GM12875 (cell line): ENCODE measurements around the gene ALOX12.

Experiments used
- H3K4me3 ChIP-seq: one replicate; pipeline ENCODE4 v1.5.1; 2011; ENCODE audit warnings: low read depth, low read length, control low read depth
- TF ChIP-seq, protein P1 (sequence below): IDR thresholded peaks from 2 replicates; pipeline ENCODE4 v1.5.1; 2011; ENCODE audit warnings: low read depth, mild to moderate bottlenecking, control low read depth, inconsistent platforms, low read length, moderate library complexity, borderline replicate concordance; ENCODE audit not compliant: insufficient read depth

The ALOX12 gene

GRCh38 chr17:7011415-7011814 lies 15.6 kb downstream of the ALOX12 start:
- TF ChIP-seq, protein P1, sequence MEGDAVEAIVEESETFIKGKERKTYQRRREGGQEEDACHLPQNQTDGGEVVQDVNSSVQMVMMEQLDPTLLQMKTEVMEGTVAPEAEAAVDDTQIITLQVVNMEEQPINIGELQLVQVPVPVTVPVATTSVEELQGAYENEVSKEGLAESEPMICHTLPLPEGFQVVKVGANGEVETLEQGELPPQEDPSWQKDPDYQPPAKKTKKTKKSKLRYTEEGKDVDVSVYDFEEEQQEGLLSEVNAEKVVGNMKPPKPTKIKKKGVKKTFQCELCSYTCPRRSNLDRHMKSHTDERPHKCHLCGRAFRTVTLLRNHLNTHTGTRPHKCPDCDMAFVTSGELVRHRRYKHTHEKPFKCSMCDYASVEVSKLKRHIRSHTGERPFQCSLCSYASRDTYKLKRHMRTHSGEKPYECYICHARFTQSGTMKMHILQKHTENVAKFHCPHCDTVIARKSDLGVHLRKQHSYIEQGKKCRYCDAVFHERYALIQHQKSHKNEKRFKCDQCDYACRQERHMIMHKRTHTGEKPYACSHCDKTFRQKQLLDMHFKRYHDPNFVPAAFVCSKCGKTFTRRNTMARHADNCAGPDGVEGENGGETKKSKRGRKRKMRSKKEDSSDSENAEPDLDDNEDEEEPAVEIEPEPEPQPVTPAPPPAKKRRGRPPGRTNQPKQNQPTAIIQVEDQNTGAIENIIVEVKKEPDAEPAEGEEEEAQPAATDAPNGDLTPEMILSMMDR: no peak
- H3K4me3 ChIP-seq: peak overlapping the region; percentile 78

GRCh38 chr17:7011942-7012254 lies 16.0 kb downstream of the ALOX12 start:
- TF ChIP-seq, protein P1: no peak
- H3K4me3 ChIP-seq: peak overlapping the region; percentile 78

- peak overlapping the region; percentile 78 for H3K4me3 ChIP-seq
- TF ChIP-seq, protein P1: peak; percentile 80
These were observed 18.6 kb downstream of the ALOX12 start for GRCh38 chr17:7014261-7014994.

GRCh38 chr17:7014995-7015958 lies 19.4 kb downstream of the ALOX12 start:
- peak overlapping the region; percentile 78 for H3K4me3 ChIP-seq
- TF ChIP-seq, protein P1: no peak

DNA sequence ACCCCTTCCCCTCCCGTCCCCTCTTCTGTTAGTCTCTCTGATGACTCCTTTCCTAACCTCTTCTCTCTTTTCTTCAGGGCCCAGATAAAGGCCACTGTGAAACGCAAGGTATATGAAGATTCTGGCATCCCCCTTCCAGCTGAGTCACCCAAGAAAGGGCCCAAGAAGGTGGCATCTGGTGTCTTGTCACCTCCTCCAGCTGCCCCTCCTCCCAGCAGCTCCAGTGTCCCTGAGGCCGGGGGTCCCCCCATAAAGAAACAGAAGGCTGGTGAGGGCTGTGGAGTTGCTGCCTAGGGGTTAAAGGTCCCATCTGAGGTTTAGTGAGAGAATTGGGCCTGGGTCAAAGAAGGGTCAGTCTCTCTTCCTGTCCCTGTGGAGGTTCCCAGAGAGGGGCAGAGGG lies 20.6 kb downstream of the ALOX12 start:
- TF ChIP-seq, protein P1: no peak
- H3K4me3 ChIP-seq: no peak overlapping the region

- TF ChIP-seq, protein P1: no peak
- no peak overlapping the region for H3K4me3 ChIP-seq
These were observed 21.3 kb downstream of the ALOX12 start for GRCh38 chr17:7016886-7017826.
